HepG2 (cell line): ENCODE data around the gene PPP2R5E. TPM values are rescaled to one million over a fixed set of nuclear protein-coding genes. Genes with fewer than 3 reads are reported as not detected.

ENCODE experiments used
- ATAC-seq: fragments of 200-7000 bp; cut with Tn5 transposase; 3 replicates; pipeline ENCODE4 v1.9.1; 2020; ENCODE audit warnings: mild to moderate bottlenecking, moderate library complexity
- BruUV-seq: library from RNA; stranded (reverse); fragments of 400-500 nt; replicated peaks from 2 replicates; lab custom pipeline; 2021; lab: Mats Ljungman, UMichigan
- CTCF ChIA-PET: fragments of 300-600 bp; formaldehyde crosslinking; extraction: SDS; loops from one replicate; lab custom pipeline; 2021; ENCODE audit warnings: low total read pairs, inconsistent platforms, low intra/inter-chr PET ratio; lab: Yijun Ruan, JAX
- POLR2A ChIA-PET: fragments of 350-600 bp; sonication (Branson Sonifier 250); formaldehyde crosslinking; loops from one replicate; lab custom pipeline; 2020; ENCODE audit warnings: antibody characterized with exemption, inconsistent platforms; lab: Yijun Ruan, JAX
- DNase-seq: peaks from one replicate; pipeline ENCODE4 v3.0.0-alpha.2; 2015; ENCODE audit warnings: low spot score
- FAIRE-seq: peaks from 3 replicates; lab custom pipeline; 2011; peaks lifted over from hg19 to GRCh38; lab: Jason Lieb, UNC
- H2AFZ ChIP-seq: one replicate; pipeline ENCODE4 v1.6.1; 2011; ENCODE audit warnings: low read length, inconsistent platforms
- H3K27ac ChIP-seq: fragments of 300-600 bp; 3 replicates; pipeline ENCODE4 v1.8.0; 2011; ENCODE audit warnings: mixed run types, mild to moderate bottlenecking, mixed read lengths, low read length, inconsistent platforms; ENCODE audit not compliant: insufficient read depth; ENCODE audit errors: extremely low read length
- H3K27me3 ChIP-seq, 2 experiments: fragments of 200-600 bp in 1 of 2; 2 replicates in 1 of 2; 3 replicates in 1 of 2; pipeline versions ENCODE4 v1.6.0 to v1.8.0; 2011; ENCODE audit warnings: low read length in 2 of 2, mild to moderate bottlenecking in 2 of 2, moderate library complexity in 2 of 2, inconsistent platforms in 1 of 2; ENCODE audit not compliant: insufficient read depth in 2 of 2, control insufficient read depth in 1 of 2
- H3K36me3 ChIP-seq, 2 experiments: fragments of 200-600 bp in 1 of 2; replicated peaks in 1 of 2; 2 replicates in 1 of 2; 3 replicates in 1 of 2; pipeline versions ENCODE4 v1.5.1 to v1.8.0; 2011; ENCODE audit warnings: low read length in 2 of 2, inconsistent platforms in 1 of 2; ENCODE audit not compliant: insufficient read depth in 2 of 2, control insufficient read depth in 1 of 2
- H3K4me1 ChIP-seq: 2 replicates; pipeline ENCODE4 v1.5.1; 2012; ENCODE audit warnings: low read length, inconsistent platforms; ENCODE audit not compliant: insufficient read depth
- H3K4me2 ChIP-seq: 2 replicates; pipeline ENCODE4 v1.6.0; 2011; ENCODE audit warnings: low read depth, low read length, inconsistent platforms
- H3K4me3 ChIP-seq, 3 experiments: fragments of 200-600 bp in 1 of 3; sonication (generic), shearing (Covaris generic) in 1 of 3; replicated peaks in 1 of 3; 2 replicates each; pipeline ENCODE4 v1.5.1; 2011 to 2016; ENCODE audit warnings: low read length in 3 of 3, inconsistent platforms in 2 of 3, low read depth in 2 of 3, mild to moderate bottlenecking in 2 of 3, control low read depth in 1 of 3, mixed read lengths in 1 of 3; ENCODE audit not compliant: insufficient read depth in 1 of 3
- H3K79me2 ChIP-seq: one replicate; pipeline ENCODE4 v1.6.1; 2011; ENCODE audit warnings: low read length, inconsistent platforms; ENCODE audit not compliant: insufficient read depth
- H3K9ac ChIP-seq: 2 replicates; pipeline ENCODE4 v1.6.0; 2011; ENCODE audit warnings: mild to moderate bottlenecking, low read depth, low read length, inconsistent platforms; ENCODE audit not compliant: insufficient read depth
- H3K9me3 ChIP-seq: 2 replicates; pipeline ENCODE4 v1.5.1; 2012; ENCODE audit warnings: mild to moderate bottlenecking, low read length
- H4K20me1 ChIP-seq: 2 replicates; pipeline ENCODE4 v1.6.0; 2011; ENCODE audit warnings: inconsistent platforms, mild to moderate bottlenecking, low read length, moderate library complexity; ENCODE audit not compliant: insufficient read depth
- HNRNPK ChIP-seq: fragments of 200-400 bp; formaldehyde crosslinking; IDR thresholded peaks from 2 replicates; pipeline ENCODE4 v1.6.1; 2018; ENCODE audit warnings: low read length, low read depth, moderate library complexity, mild to moderate bottlenecking; ENCODE audit not compliant: poor library complexity, severe bottlenecking
- NBN ChIP-seq: fragments of 450-650 bp; conservative IDR thresholded peaks from 2 replicates; pipeline ENCODE4 v1.6.1; 2017
- RCOR2 ChIP-seq: IDR thresholded peaks from 2 replicates; pipeline ENCODE4 v1.6.1; 2016; ENCODE audit warnings: missing biosample characterization, missing genetic modification reagents
- SMAD3 ChIP-seq: sonication (generic); formaldehyde crosslinking; IDR thresholded peaks from 2 replicates; pipeline ENCODE4 v1.4.0; 2020; ENCODE audit warnings: missing genetic modification reagents
- TARDBP ChIP-seq: sonication (generic); formaldehyde crosslinking; IDR thresholded peaks from 2 replicates; pipeline ENCODE4 v1.8.0; 2022; ENCODE audit warnings: mild to moderate bottlenecking, missing genetic modification reagents
- TCF7L2 ChIP-seq: IDR thresholded peaks from 2 replicates; pipeline ENCODE4 v1.6.1; 2011; ENCODE audit warnings: mild to moderate bottlenecking, low read depth, low read length, moderate library complexity
- THAP11 ChIP-seq: IDR thresholded peaks from 2 replicates; pipeline ENCODE4 v1.6.1; 2016; ENCODE audit warnings: missing biosample characterization, missing genetic modification reagents
- WGBS: methylation state at CpG from one replicate; pipeline ENCODE4 v1.1.6; 2017; ENCODE audit warnings: low lambda C conversion rate; 5-methylcytosine and 5-hydroxymethylcytosine counted together
- in situ Hi-C: cut with HindIII; loops from 2 replicates; pipeline ENCODE4 v1.10.0; 2017; ENCODE audit warnings: low pct_unique_long_range_greater_than_20kb; ENCODE audit not compliant: extremely low pct_ligation_motif_present
- intact Hi-C: fragments of 100-400 bp; cut with micrococcal nuclease; formaldehyde crosslinking; loops from one replicate; pipeline ENCODE4 v1.10.0; 2022; ENCODE audit not compliant: unreplicated experiment
- polyA plus RNA-seq, 8 experiments: library from polyadenylated mRNA; depleted of rRNA in 3 of 8; stranded (reverse) in 7 of 8; unstranded in 1 of 8; fragments of >200 nt; fragmentation: Illumina TruSeq in 4 of 8; extraction: Trizol in 4 of 8; gene quantifications; 2 replicates each; pipeline versions ENCODE4 v1.2.1 to v1.2.3, GENCODE V29; 2011 to 2016; ENCODE audit warnings: low read depth in 4 of 8, missing spikeins in 1 of 8, mixed read lengths in 1 of 8; ENCODE audit not compliant: insufficient read depth in 1 of 8
- total RNA-seq, 5 experiments: library from RNA; depleted of rRNA; stranded (reverse); fragments of >200 nt; fragmentation: Illumina TruSeq; extraction: Trizol; gene quantifications; 2 replicates each; pipeline ENCODE4 v1.2.3, GENCODE V29; 2016; ENCODE audit warnings: low read depth in 1 of 5
- TF ChIP-seq, protein P1 (sequence below): sonication (generic); formaldehyde crosslinking; IDR thresholded peaks from 2 replicates; pipeline ENCODE4 v1.4.0; 2020; ENCODE audit warnings: missing genetic modification reagents, borderline replicate concordance

Gene PPP2R5E
- total and polyA plus RNA-seq, 2 of the 13 experiments (the other 11 are each of a cell fraction or from before 2014, with no cell fraction given) = 8.9 to 11.0 TPM

DNA sequence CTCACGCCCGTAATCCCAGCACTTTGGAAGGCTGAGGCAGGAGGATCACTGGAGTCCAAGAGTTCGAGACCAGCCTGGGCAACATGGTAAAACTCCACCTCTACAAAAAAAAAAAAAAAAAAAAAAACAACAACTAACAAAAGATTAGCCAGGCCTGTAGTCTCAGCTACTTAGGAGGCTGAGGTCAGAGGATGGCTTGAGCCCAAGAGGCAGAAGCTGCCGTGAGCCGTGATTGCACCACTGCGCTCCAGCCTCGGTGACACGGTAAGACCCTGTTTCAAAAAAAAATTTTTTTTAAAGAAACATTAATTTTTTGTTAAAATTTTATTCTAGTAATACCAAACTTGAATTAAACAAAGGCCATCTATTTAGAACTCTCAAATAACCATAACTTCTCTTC is 77.8 kb downstream of the PPP2R5E start (continued):
- TF ChIP-seq, protein P1, sequence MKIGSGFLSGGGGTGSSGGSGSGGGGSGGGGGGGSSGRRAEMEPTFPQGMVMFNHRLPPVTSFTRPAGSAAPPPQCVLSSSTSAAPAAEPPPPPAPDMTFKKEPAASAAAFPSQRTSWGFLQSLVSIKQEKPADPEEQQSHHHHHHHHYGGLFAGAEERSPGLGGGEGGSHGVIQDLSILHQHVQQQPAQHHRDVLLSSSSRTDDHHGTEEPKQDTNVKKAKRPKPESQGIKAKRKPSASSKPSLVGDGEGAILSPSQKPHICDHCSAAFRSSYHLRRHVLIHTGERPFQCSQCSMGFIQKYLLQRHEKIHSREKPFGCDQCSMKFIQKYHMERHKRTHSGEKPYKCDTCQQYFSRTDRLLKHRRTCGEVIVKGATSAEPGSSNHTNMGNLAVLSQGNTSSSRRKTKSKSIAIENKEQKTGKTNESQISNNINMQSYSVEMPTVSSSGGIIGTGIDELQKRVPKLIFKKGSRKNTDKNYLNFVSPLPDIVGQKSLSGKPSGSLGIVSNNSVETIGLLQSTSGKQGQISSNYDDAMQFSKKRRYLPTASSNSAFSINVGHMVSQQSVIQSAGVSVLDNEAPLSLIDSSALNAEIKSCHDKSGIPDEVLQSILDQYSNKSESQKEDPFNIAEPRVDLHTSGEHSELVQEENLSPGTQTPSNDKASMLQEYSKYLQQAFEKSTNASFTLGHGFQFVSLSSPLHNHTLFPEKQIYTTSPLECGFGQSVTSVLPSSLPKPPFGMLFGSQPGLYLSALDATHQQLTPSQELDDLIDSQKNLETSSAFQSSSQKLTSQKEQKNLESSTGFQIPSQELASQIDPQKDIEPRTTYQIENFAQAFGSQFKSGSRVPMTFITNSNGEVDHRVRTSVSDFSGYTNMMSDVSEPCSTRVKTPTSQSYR (CRISPR knock-in tag) = no peak
- TF ChIP-seq THAP11 (CRISPR knock-in tag) (no peak), SMAD3 (no peak), RCOR2 (no peak)
- TF ChIP-seq, all 625 proteins: peak for 0

DNA sequence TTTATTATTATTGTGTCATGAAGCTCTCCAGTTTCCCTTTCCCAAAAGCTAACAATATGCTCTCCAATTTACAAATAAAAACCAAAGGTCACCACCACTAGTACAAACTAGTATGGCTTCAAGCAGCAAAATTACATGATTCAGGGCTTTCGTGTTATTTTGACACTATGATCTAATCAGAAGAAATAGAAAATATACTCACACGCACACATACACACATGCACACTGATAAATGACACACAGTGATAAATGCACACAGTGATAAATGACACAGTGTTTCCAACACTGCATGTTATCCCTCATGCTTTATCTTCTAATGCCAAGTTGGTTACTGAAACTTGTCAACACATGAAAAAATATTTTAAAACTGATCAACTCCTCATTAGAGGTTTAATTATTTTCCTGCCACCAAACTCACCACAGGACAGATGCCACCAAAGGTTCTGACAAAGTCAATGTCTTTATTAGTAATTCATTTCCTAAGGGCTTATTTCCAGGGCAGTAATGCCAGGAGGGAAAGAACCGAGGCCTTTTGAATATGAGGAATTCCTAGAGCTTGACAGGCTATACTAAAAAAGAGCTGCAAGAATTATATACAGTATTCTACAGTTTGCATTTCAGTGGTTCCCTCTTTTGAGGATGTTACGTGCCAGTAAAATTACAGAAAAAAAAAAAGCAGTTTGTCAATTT is 82.4 kb downstream of the PPP2R5E start:
- no peak for FAIRE-seq
- Histone ChIP-seq H2AFZ (no peak overlapping the region), H3K79me2 (peaks cover 24% of the 10 kb centered on the region), H4K20me1 (no peaks in the 10 kb centered on the region), H3K27ac (no peak overlapping the region), H3K4me3 (no peak overlapping the region), H3K4me2 (no peak overlapping the region), H3K9ac (no peak overlapping the region), H3K4me1 (peaks cover 22% of the 10 kb centered on the region), H3K9me3 (no peaks in the 10 kb centered on the region), H3K27me3 (no peaks in the 10 kb centered on the region), H3K36me3 (no peaks in the 10 kb centered on the region; a peak in 1 of 5 replicates)
- intact Hi-C loops (no loop called here), in situ Hi-C loops (no loop called here)
- ChIA-PET POLR2A (no interaction called here), CTCF (no interaction called here)
- BruUV-seq = no TSS peak
- WGBS = 96% methylated on average over 4 of the region's 4 CpGs
- no peak for ATAC-seq
- no peak for TF ChIP-seq NBN
- TF ChIP-seq TARDBP (CRISPR knock-in tag) = no peak
- no peak for TF ChIP-seq HNRNPK
- no peak for TF ChIP-seq TCF7L2
- no peak for DNase-seq
